SK-N-SH (cell line): Measurements from ENCODE around the gene PLK2.

Experiments
- EP300 ChIP-seq, 2 experiments: IDR thresholded peaks; 2 replicates each; pipeline versions ENCODE4 v1.4.0 to v1.6.1; 2012; ENCODE audit warnings: borderline replicate concordance in 1 of 2, low read depth in 1 of 2, low read length in 1 of 2
- GATA2 ChIP-seq: sonication (generic); formaldehyde crosslinking; IDR thresholded peaks from 2 replicates; pipeline ENCODE4 v1.5.0; 2020; ENCODE audit warnings: mild to moderate bottlenecking, missing genetic modification reagents
- POLR2AphosphoS5 ChIP-seq: IDR thresholded peaks from 2 replicates; pipeline ENCODE4 v1.6.1; 2012; ENCODE audit warnings: low read depth, low read length
- RAD21 ChIP-seq: IDR thresholded peaks from 2 replicates; pipeline ENCODE4 v1.6.1; 2012; ENCODE audit warnings: mild to moderate bottlenecking, low read length
- TEAD4 ChIP-seq: IDR thresholded peaks from 2 replicates; pipeline ENCODE4 v1.4.0; 2012; ENCODE audit warnings: mild to moderate bottlenecking, borderline replicate concordance; ENCODE audit not compliant: insufficient read depth
- ZBTB33 ChIP-seq: IDR thresholded peaks from 2 replicates; pipeline ENCODE4 v1.4.0; 2012; ENCODE audit warnings: low read depth, borderline replicate concordance
- TF ChIP-seq, protein P1 (sequence below): fragments of 200-600 bp; sonication (generic); IDR thresholded peaks from 2 replicates; pipeline ENCODE4 v1.6.1; 2017; ENCODE audit warnings: antibody characterized with exemption, mild to moderate bottlenecking, moderate library complexity

DNA sequence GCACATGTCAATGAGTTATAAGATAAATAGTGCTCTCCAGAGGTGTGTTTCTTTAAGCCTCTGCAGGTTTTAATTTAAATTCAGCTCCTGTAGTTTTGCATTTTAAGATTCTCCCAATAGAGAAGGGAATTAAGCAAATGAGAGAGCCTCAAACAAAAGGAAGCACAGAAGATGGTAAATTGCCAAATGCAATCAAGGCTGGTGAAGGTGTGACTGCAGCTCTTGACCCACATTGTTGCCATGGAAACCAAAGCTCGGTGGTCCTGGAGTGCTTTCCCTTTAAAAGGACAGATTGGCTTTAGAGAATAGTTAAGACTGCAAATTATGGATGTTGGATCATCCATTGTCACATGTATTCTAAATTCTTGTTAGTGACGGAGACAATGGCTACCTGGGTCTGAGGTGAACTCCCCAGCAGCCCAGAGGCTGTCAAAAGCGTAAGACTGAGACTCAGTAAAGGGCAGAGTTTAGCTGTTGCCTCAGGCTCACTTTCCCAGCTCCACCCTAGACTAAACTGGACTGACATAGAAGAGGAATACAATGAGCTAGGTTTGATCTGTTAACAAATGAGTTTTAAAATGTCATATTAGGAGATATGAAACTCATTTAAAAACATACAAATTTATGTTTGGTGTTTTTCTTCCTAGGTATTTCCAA lies 43.6 kb upstream of the PLK2 start:
- TF ChIP-seq, protein P1, sequence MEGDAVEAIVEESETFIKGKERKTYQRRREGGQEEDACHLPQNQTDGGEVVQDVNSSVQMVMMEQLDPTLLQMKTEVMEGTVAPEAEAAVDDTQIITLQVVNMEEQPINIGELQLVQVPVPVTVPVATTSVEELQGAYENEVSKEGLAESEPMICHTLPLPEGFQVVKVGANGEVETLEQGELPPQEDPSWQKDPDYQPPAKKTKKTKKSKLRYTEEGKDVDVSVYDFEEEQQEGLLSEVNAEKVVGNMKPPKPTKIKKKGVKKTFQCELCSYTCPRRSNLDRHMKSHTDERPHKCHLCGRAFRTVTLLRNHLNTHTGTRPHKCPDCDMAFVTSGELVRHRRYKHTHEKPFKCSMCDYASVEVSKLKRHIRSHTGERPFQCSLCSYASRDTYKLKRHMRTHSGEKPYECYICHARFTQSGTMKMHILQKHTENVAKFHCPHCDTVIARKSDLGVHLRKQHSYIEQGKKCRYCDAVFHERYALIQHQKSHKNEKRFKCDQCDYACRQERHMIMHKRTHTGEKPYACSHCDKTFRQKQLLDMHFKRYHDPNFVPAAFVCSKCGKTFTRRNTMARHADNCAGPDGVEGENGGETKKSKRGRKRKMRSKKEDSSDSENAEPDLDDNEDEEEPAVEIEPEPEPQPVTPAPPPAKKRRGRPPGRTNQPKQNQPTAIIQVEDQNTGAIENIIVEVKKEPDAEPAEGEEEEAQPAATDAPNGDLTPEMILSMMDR: no peak
- TF ChIP-seq EP300 (IDR thresholded peaks at IDR 0.05; ENCODE audit: borderline replicate concordance in 1 of 2, low read depth in 1 of 2, low read length in 1 of 2): no peak
- TF ChIP-seq ZBTB33: no peak
- TF ChIP-seq RAD21: no peak
- no peak for TF ChIP-seq POLR2AphosphoS5
- no peak for TF ChIP-seq GATA2 (CRISPR knock-in tag)
- no peak for TF ChIP-seq TEAD4
